HG03432 (cell line): ENCODE measurements around the gene KIAA0825.

ENCODE experiments used
- ATAC-seq: cut with Tn5 transposase; IDR thresholded peaks from one replicate; pipeline ENCODE4 v1.9.1; 2021; ENCODE audit warnings: mild to moderate bottlenecking, moderate library complexity; ENCODE audit not compliant: unreplicated experiment

Gene KIAA0825

DNA sequence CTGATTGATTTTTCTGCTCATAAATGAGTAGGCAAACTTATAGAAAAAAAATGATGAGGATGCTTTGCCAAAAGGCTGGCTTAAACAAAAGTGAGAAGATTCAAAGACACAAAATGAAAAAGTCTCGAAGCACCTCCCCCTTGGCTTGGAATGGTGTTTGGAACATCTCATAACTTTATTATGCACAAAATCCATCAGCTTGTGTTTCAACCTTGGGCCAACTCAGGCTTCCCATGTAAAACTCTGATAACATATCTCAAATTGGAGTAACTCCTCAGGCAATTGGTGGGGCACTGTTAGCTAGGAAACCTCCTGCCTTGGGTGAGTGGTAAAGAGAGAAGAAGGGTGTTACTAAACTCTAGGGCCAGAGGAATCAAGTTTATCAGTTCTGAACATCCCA is 176.3 kb downstream of the KIAA0825 start:
- ATAC-seq: no peak

DNA sequence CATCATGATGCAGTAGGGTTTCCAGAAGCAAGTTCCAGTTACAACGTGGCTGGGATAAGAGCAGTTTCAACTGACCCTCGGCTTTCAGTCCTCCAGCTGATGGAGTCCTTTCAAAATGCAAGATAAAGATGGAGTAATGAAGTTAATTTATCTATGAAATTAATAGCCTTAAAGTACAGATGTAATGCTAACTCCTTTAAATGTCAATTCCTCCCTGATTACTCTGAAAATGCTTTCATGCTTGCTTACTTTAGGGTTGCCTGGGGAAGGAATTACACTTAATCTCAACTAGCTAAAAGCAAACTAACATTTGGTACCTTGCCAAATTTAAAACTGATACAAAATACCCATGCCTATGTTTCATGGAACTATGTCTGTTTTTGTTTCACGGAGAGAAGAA is 178.4 kb downstream of the KIAA0825 start:
- ATAC-seq: no peak

DNA sequence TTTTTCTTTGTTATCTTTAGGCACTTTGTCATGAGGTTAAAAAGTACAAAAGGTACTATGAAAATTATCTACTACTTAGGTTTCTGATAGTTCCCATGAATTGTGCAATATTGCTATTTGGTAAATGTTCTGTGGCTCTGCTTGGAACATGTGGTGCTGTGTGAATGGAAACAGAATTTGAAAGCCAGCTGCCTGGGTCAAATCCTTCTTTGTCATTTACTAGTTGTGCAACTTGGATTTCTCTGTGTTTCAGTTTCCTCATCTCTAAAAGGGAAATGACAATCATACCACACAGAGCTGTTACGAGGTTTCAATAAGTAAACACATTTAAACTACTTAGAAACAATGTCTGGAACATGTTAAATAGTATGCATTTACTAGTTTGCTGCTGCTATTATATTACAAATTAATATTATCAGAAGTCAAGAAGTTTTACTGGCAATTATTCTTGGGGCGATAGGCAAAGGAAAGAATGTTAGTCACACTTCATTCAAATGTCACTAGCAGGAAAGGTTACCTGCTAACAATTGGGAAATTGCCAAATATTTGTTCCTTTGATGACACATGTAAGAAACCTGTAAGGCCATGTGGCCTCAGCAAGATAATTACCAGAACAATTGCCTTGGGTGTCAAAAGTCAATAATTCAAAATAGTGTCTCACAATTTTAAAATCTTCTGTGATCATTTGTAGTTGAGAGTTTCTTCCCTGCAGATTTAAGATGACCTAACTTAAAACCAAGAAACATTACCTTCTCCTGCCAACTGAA is 184.8 kb downstream of the KIAA0825 start:
- ATAC-seq: no peak

DNA sequence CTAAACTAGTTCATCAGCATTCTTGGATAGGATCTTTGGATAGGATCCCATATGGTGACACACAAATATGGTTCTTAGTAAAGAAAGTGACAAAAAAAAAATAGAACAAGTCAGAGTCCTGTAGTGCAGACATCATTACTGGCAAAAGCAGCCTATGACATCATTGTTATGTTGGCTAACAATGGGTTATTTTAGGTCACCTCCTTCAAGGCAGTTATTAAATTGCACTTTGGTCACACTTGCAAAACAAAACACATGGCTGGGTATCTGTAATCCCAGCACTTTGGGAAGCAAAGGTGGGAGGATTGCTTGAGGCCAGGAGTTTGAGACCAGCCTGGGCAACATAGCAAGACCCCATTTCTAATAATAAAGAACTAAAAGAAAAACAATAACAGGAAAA is 185.9 kb downstream of the KIAA0825 start:
- ATAC-seq: no peak

DNA sequence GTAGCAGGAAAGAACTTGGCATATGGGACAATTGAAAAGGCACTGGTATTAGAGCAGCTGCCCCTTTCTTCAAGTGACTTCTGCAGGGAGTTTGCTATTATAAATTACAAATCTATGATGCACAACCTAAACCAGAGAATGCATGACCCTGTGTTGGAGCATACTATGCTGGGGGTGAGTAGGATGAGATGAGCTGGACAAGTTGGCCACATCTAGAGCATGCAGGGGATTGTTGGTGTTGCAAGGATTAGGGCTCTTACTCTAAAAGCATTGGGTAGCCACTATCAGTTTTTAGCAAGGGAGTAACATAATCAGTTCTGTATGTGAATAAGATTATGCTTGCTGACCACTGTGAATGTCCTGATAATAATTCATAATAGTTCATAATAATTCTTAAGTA is 186.7 kb downstream of the KIAA0825 start:
- ATAC-seq: no peak

DNA sequence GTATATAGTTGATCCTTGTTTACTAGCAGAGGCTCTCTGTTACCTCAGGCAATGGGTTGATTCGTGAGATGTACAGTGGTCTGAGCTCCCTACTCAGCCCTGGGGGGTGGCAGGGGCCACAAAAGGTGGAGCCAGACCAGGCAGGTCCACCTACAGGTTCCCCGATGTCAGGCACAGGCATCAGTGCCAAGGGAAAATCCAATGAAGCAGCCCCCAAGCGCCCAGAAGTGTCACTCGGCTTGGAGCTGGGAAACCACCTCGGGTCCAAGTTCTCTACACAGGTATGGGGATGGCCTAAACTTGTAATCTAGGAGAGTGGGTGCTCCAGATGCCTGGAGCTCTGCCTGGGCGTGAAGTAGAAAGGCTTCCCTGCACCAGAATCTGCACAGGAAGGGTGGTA is 188.8 kb downstream of the KIAA0825 start:
- ATAC-seq: no peak

DNA sequence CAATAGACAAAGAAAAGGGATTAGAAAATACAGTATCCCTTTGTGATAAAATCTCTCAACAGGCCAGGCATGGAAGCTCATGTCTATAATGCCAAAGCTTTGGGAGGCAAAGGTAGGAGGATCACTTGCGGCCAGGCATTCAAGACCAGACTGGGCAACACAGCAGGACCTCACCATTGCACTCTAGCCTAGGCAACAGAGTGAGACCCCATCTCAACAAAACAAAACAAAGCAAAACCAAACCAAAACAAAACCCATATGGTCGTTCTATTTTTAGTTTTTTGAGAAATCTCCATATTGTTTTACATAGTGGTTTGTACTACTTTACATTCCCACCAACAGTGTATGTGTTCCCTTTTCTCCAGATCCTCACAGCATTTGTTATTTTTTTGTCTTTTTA is 193.0 kb downstream of the KIAA0825 start:
- ATAC-seq: no peak

DNA sequence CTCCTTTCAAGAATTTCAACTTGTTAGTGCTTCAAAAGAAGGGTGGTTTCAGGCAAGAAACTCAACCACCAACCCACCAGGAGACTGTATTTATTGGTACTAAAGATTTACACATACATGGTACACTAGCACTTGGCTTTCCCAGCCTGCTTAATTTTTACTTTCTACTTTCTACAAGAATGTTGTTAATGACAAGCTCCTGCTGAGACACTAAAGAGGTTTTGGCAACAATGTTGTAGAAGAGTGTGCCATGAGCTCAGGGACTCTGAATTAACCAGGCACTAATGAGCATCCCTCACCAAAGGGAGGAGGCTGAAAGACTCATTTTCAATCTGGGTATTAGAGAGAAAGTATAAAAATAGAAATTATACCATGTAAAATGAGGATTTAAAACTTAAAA is 195.0 kb downstream of the KIAA0825 start:
- ATAC-seq: no peak

DNA sequence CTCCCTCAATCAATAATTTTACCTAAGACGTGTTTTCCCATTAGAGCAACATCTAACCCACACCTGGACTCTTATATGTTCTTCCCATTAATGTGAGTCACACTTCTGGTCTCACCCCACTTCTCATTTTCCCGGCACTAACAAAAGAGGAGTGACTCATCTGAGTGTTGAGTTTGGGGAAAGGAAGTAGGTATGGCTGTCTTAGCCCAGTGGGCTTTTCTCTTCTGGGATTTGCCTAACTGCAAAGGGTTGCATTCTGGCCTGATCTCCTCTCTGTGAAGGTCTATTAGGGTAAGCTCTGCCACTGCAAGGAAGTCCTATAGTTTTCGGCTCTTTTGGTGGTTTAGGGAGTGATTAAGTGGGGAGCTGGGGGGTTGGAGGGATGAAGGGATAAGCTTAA is 195.6 kb downstream of the KIAA0825 start:
- no peak for ATAC-seq

DNA sequence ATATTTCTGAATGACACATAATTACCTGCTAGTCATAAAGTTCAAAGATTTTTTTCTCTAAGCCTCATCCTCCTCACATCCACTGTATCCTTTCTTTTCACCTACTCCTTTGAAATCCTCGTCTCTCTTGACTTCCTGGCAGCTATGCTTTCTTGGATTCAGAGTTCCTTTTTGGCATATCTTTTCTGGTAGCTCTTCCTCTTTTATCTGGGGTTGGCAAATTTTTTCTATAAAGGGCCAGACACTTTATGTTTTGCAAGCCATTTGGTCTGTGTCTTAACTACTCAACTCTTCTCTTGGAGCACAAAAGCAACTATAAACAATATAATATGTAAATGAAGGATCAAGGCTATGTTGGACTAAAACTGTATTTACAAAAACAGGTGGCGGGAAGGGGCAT is 197.5 kb downstream of the KIAA0825 start:
- ATAC-seq: no peak

DNA sequence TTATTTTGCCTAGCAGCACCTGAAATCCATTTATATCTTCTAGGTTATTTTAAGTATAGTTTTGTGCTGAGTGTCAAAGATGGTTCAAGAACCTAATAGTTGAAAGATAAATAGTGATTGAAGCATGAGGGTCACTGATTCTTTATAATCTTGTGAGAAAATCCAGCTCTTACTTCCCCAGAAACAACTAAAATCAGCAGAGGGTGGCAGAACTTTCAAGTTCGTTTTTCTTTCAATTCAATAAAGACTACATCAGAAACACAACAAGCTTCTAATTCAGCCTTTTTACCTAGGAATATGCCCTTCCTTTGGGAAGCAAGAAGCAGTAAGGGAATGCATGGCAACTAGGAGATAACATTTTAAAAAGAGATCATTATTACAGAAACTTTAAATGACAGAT is 202.6 kb downstream of the KIAA0825 start:
- no peak for ATAC-seq

DNA sequence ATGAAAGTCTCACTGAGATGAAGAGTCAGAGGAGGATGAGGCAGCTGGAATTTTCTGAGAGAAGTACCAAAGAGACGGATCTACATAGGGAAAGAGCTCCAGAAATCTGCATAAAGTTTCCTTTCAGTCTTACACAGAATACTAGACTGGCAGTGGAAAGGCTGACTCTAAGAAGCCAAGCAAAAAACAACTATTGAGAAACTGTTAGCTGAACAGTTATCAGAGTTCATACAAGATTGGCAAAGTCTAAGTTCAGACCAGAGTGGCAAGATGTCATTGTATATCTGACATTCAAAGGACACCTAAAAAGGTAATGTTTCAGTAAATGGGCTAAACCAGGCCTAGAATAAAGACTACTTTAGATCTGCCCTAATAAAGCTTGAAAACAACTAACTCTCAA is 209.0 kb downstream of the KIAA0825 start:
- ATAC-seq: no peak

DNA sequence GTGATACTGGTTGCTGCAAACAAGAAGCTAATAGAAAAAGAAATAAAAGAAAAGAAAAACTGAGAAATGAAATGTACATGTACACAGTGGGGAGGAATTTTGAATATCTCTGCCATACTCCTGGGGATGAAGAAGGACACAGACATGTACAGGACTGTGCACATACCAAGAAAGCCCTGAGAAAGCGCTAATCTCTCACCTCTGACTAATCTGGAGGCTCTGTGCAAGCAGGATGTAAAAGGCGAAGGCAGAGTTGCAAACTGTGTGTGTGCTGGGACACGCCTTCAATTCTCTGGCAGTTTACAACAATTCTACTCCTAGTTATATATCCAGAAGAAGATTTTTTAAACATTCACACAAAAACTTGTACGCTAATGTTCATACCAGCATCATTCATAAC is 211.4 kb downstream of the KIAA0825 start:
- ATAC-seq: no peak

DNA sequence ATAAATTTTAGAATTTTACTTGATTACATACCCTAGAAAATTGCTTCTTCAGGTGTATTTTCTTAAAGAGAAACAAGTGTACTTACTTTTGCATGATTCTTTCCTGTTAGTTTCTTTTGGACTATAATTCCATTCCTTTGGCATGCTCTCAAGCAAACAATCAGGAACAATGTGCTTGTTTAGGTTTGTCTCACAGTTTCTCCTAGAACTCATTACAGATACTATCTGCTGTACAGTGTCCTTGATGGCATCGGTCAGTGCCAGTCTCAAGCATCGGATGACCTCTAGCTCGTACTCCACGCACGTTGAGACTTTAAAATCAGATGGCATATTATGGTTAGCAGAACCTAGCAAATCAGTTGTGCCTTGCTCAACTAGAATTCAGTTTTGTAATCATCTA is 214.9 kb downstream of the KIAA0825 start:
- no peak for ATAC-seq

DNA sequence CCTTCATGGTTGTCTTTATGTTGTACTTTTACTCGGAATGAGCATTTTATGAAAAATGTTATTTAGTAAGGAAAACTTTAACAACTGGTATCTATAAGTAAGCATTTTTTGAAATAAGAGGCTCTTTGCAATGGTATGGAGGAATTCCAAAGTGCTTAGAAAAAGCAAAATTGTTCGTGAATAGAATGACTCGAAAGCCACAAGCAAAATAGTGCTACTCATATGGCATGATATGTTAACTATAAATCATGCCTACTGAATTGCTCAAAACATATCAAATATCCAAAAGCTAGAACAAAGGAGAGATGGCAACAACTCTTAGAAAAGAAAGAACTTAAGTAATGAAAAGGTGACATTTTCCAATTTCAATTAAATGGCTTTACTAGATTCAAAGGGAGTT is 216.3 kb downstream of the KIAA0825 start:
- ATAC-seq: no peak

DNA sequence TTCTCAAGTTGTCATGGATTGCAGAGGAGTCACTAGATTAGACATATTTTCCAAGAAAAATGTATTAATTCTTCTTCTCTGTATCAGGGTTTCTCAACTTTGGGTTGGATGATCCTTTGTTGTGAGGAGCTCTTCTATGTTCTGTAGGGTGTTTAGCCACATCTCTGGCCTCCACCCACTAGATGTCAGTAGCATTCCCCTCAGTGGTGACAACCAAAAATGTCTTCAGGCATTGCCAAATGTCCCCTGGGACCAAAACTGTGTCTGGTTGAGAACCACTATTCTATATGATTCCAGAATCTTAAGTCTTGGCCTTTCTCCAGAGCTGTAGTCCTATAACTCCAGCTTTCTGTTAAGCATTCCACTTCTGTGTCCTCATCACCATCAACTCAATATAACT is 220.9 kb downstream of the KIAA0825 start:
- ATAC-seq: no peak

DNA sequence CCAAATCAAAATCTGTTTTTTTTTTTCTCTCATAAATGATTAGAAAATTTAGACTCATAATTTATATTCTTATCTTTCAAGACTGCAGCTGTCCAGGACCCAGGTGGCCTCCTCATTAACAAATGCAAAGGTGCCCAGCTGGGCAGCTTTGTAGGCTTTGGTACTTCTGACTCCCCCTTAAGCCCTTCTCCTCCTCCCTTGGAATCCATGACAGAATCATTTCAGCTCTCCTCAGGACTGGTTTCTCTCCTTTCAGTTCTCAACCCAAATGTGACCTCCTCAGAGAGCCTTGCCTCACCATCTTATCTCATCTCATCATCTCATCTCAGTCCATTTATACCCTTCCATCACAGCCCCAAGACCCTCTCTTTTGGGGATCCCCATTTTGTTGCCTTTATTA is 221.7 kb downstream of the KIAA0825 start:
- ATAC-seq: no peak

DNA sequence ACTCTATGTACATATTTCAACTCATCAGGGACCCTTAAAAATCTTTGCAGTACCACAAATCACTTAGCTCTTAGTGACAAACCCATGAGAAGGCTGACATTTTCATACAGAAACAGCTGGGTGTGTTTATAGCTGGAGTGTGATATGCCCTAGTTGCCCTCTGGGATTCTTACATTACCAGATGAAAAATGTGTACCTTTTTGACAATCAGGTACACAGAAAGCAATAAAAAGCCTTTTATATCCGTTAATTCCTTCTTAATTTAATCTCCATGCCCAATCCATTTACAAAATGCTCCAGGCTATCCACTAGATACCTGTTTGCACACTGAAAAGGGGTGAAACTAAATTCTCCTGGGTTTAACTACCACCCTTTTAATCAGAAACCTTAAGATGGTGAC is 222.9 kb downstream of the KIAA0825 start:
- no peak for ATAC-seq

DNA sequence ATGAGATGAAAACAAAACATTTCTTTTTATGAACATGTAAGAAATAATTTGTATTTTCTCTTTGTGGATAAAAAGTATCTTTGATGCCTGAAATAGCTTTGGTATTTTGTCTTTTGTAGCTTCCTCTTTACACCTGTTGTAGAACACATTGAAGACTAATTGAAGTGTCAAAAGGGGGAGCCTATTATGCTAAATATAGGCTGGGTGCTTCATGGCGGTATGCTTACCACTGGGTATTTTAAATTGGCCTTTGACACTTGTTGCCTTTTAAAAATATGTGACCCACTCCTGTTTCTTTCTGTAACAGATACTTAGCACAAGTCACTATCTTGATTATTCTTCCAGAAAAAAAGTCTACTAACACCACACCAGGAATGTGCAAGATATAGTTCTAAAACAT is 226.4 kb downstream of the KIAA0825 start:
- ATAC-seq: no peak

DNA sequence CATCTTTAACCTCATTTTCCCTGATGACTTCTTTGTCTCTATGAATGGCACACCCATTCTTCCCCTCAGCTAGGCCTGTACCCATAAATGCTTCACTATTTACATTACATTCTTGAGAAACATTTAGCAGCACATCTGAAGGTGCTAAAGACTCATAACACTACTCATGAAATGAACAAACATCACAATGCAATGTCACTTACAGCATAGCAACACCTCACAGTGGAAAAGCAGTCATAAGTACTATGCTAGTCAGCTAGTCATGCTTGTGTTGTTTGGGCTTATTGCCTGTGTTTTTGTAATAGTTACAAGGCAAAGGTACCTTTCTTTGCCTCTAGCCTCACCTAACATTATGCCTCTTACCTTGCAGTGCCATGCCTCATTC is 228.9 kb downstream of the KIAA0825 start:
- no peak for ATAC-seq

DNA sequence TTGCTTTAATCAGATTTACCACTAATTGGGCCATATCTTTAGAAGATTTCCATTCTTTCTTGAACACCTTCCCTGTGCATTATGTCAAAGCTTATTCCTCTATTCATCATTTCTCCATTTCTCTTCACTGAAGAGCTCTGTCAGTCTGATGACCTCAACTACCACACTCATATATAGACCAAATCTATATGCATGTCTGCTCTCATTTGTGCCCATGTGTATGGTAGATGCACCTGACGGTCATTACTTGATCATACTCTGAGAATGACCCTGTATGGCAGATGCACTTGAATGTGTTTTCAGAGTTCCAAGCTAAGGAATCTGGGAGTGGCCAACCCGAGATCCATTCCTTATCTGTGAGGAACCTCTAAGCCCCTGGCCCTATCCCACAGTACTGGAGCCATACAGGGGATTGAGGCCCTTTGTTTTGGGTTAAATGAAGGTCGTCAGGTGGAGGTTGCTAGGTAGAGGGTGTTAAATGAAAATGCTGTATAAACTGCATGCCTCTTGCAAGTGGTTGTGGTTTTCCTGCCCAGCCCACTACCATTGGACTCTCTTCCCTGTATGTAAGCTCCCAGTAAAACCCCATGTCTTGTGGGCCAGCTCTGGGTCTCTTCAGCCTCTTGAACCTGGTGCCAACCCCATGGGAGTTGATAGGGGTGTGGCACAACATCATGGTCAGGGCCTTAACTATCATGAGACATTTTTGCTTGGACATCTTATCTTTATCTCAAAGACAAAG is 229.5 kb downstream of the KIAA0825 start:
- ATAC-seq: no peak

DNA sequence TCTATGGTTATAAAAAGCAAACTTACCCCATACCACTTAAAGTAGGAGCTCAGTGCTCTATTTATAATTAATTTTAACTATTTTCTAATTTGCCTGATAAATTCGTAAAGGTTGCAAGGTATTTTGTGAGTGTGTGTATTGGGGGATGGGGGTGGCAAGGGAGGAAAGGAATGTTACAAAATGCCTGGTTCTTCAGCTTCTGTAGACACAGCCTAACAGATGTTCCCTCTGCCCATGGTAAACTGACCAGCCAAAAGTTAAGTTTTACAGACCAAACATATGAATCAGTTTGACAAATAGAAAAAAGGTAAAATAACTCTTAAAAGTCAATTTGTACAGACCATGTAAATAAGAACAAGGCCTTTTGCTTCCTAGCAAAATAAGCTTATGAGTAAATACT is 232.6 kb downstream of the KIAA0825 start:
- no peak for ATAC-seq

DNA sequence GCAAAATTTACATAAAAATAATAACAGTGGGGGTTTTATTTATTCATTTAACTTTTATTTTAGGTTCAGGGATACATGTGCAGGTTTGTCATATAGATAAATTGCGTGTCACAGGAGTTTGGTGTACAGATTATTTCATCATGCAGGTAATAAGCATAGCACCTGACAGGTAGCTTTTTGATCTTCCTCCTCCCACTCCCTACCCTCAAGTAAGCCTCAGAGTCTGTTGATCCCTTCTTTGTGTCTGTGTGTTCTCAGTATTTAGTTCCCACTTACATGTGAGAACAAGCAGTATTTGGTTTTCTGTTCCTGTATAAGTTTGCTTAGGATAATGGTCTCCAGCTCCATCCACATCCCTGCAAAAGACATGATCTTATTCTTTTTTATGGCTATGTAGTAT is 240.3 kb downstream of the KIAA0825 start:
- ATAC-seq: no peak
